CD4-positive, alpha-beta T cell treated with Interleukin-4 for 4 hours (primary cell): ENCODE results near the gene RELT.
"Not testable (repeated sequence)": the region's sequence is repeated elsewhere in the genome, so short reads cannot be mapped to it uniquely, and the experiment has no call there.

ENCODE experiments used
- DNase-seq: peaks from one replicate; pipeline ENCODE4 v3.0.0-alpha.2; 2020

Gene RELT

GRCh38 chr11:73404506-73405145 lies 28.4 kb downstream of the RELT start:
- no peak for DNase-seq

- no peak for DNase-seq
Observed at GRCh38 chr11:73405146-73405510, 28.9 kb downstream of the RELT start.

- DNase-seq = no peak
Observed at GRCh38 chr11:73406131-73406530, 29.9 kb downstream of the RELT start.

GRCh38 chr11:73406619-73407018 lies 30.4 kb downstream of the RELT start:
- DNase-seq = no peak

- no peak for DNase-seq
Observed at GRCh38 chr11:73409431-73409830, 33.2 kb downstream of the RELT start.

- no peak for DNase-seq
Observed at GRCh38 chr11:73410627-73411026, 34.4 kb downstream of the RELT start.

GRCh38 chr11:73411031-73411430 lies 34.8 kb downstream of the RELT start:
- DNase-seq = no peak

GRCh38 chr11:73412308-73412707 lies 36.1 kb downstream of the RELT start:
- DNase-seq = no peak

- no peak for DNase-seq
Observed at GRCh38 chr11:73413256-73413655, 37.1 kb downstream of the RELT start.

- DNase-seq = peak; percentile 2
Observed at GRCh38 chr11:73414977-73415651, 38.9 kb downstream of the RELT start.

- DNase-seq = no peak
Observed at GRCh38 chr11:73415854-73416615, 39.8 kb downstream of the RELT start.

GRCh38 chr11:73416786-73417185 lies 40.6 kb downstream of the RELT start:
- DNase-seq = no peak

GRCh38 chr11:73420136-73420535 lies 43.9 kb downstream of the RELT start:
- no peak for DNase-seq

GRCh38 chr11:73422886-73423285 lies 46.7 kb downstream of the RELT start:
- no peak for DNase-seq

- no peak for DNase-seq
Observed at GRCh38 chr11:73423506-73423905, 47.3 kb downstream of the RELT start.

- DNase-seq = no peak
Observed at GRCh38 chr11:73425108-73425507, 48.9 kb downstream of the RELT start.

- DNase-seq = no peak
Observed at GRCh38 chr11:73426219-73426850, 50.1 kb downstream of the RELT start.

- DNase-seq = no peak
Observed at GRCh38 chr11:73428227-73428626, 52.0 kb downstream of the RELT start.

GRCh38 chr11:73428699-73429098 lies 52.5 kb downstream of the RELT start:
- no peak for DNase-seq

GRCh38 chr11:73429121-73429750 lies 53.0 kb downstream of the RELT start:
- DNase-seq = no peak

GRCh38 chr11:73430326-73430725 lies 54.1 kb downstream of the RELT start:
- no peak for DNase-seq

- DNase-seq = no peak
Observed at GRCh38 chr11:73431396-73431795, 55.2 kb downstream of the RELT start.

GRCh38 chr11:73436859-73437258 lies 60.7 kb downstream of the RELT start:
- DNase-seq = not testable (repeated sequence)
